ENCODE measurements around the gene HTRA2.

HTRA2 gene

GRCh38 chr2:74562126-74562775 is 32.5 kb downstream of the HTRA2 start:
- DNase-seq (ENCODE audit: low spot score), result no peak

GRCh38 chr2:74564222-74564621 is 34.5 kb downstream of the HTRA2 start:
- no peak for DNase-seq (ENCODE audit: low spot score)

- no peak for DNase-seq (ENCODE audit: low spot score)
Measured at GRCh38 chr2:74566076-74566753, 36.5 kb downstream of the HTRA2 start.

- no peak for DNase-seq (ENCODE audit: low spot score)
Measured at GRCh38 chr2:74566754-74567085, 37.0 kb downstream of the HTRA2 start.

- no peak for DNase-seq (ENCODE audit: low spot score)
Measured at GRCh38 chr2:74567881-74568280, 38.1 kb downstream of the HTRA2 start.

- DNase-seq (ENCODE audit: low spot score), result no peak
Measured at GRCh38 chr2:74569686-74570085, 40.0 kb downstream of the HTRA2 start.

GRCh38 chr2:74571058-74571457 is 41.3 kb downstream of the HTRA2 start:
- no peak for DNase-seq (ENCODE audit: low spot score)

GRCh38 chr2:74572178-74572925 is 42.6 kb downstream of the HTRA2 start:
- no peak for DNase-seq (ENCODE audit: low spot score)

GRCh38 chr2:74573747-74574562 is 44.2 kb downstream of the HTRA2 start:
- DNase-seq (ENCODE audit: low spot score), result no peak

- DNase-seq (ENCODE audit: low spot score), result no peak
Measured at GRCh38 chr2:74575320-74575719, 45.6 kb downstream of the HTRA2 start.

GRCh38 chr2:74576211-74576862 is 46.6 kb downstream of the HTRA2 start:
- DNase-seq (ENCODE audit: low spot score), result no peak

GRCh38 chr2:74576863-74577229 is 47.1 kb downstream of the HTRA2 start:
- no peak for DNase-seq (ENCODE audit: low spot score)

GRCh38 chr2:74577448-74577847 is 47.7 kb downstream of the HTRA2 start:
- DNase-seq (ENCODE audit: low spot score), result peak; percentile 66

- DNase-seq (ENCODE audit: low spot score), result no peak
Measured at GRCh38 chr2:74578408-74578807, 48.7 kb downstream of the HTRA2 start.

- no peak for DNase-seq (ENCODE audit: low spot score)
Measured at GRCh38 chr2:74581463-74581862, 51.7 kb downstream of the HTRA2 start.

GRCh38 chr2:74582184-74582583 is 52.5 kb downstream of the HTRA2 start:
- DNase-seq (ENCODE audit: low spot score), result no peak
